Raji (cell line): ENCODE data around the gene FAM163B.

ENCODE experiments used
- POLR2A ChIP-seq: IDR thresholded peaks from 2 replicates; pipeline ENCODE4 v1.6.1; 2011; ENCODE audit warnings: low read depth, low read length, control low read depth; ENCODE audit not compliant: insufficient read depth

Gene FAM163B

DNA sequence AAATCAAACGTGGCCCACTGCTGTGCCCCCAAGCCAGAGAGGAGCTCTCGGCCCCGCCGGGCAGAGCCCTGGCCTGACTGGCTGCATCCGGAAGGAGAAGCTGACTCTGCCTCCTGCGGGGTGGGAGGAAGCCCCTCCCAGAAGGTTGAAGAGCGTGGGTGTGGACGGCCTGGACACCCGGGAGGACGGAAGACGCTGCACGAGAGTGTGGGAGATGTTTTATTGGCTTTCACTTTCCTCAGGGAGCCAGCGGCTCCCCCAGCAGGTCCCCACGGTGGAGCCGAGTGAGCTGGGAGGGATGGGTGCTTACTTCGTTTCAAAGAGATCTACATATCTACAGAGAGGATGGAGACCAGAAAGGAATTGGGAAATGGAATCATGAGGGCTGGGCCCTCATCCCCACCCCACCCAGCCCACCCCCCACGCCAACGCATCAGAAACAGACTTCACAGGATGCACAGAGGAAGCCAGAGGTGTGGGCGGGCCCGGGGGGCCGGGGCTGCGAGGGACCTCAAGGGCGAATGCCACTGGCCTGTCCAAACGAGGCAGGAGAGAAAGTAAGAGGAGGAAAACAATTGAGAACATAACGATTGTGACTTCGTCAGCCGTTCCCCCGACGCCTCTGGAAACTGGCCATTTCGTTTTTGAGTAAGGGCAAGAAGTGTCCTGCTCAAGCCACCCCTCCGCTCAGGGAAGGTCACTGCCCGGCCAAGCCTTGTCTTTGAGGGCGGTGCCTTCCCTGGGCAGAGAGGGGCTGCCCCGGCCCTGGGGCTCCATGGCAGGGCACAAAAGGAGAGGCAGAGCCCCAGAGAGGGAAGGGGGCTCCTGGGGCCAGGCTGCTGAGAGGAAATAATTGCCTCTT is 32.1 kb downstream of the FAM163B start:
- no peak for TF ChIP-seq POLR2A

- no peak for TF ChIP-seq POLR2A
These were observed 32.9 kb downstream of the FAM163B start for GRCh38 chr9:133576031-133576874.

- TF ChIP-seq POLR2A, result no peak
These were observed 33.8 kb downstream of the FAM163B start for GRCh38 chr9:133575186-133576030.

DNA sequence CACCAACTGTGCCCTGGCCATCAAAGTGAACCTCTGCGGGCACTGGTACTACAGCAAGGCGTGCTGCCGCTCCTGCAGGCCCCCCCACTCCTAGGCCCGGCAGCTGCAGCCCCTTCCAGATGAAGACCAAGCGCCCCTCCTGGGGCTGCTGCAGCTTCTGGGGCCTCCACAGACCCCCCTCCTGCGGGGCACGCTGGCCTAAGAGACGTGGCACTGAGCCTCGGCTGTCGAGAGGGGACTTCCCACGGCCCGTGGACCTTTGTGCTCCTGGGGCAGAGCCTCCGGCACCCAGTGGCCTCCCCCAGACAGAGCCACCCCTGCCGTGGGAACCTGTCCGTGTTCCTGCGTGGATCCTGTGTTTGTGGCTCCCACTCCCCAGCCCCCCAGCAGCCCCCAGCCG is 34.4 kb downstream of the FAM163B start:
- TF ChIP-seq POLR2A, result no peak

GRCh38 chr9:133573791-133574515 is 35.2 kb downstream of the FAM163B start:
- no peak for TF ChIP-seq POLR2A

GRCh38 chr9:133572821-133573361 is 36.3 kb downstream of the FAM163B start:
- TF ChIP-seq POLR2A, result no peak

GRCh38 chr9:133571896-133572595 is 37.1 kb downstream of the FAM163B start:
- no peak for TF ChIP-seq POLR2A

DNA sequence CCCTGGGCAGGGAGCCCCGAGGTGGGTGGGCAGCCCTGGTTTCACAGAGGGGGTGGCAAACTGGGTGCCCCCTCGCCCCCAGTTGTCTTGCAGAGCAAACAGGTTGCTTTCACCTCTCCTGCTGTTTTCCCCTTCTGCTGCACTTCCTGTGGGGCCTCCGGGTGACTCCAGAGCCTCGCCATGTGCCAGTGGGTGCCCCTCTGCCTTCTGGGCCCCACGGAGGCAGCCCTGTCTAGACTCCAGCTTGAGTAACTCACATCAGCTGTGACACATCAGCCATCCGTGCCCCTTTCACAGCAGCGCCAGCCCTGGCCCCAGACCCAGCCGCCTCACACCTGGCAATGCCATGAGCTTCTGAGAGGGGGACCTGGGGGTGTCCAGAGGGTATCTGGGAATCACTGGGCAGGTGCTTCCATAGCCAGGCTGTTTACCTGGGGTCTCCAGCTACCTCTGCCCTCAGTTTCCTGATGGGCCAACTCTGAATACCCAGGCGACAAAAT is 37.7 kb downstream of the FAM163B start:
- no peak for TF ChIP-seq POLR2A

- TF ChIP-seq POLR2A, result no peak
These were observed 38.5 kb downstream of the FAM163B start for GRCh38 chr9:133570691-133571080.

- no peak for TF ChIP-seq POLR2A
These were observed 39.1 kb downstream of the FAM163B start for GRCh38 chr9:133569891-133570690.

- no peak for TF ChIP-seq POLR2A
These were observed 39.9 kb downstream of the FAM163B start for GRCh38 chr9:133569121-133569785.

DNA sequence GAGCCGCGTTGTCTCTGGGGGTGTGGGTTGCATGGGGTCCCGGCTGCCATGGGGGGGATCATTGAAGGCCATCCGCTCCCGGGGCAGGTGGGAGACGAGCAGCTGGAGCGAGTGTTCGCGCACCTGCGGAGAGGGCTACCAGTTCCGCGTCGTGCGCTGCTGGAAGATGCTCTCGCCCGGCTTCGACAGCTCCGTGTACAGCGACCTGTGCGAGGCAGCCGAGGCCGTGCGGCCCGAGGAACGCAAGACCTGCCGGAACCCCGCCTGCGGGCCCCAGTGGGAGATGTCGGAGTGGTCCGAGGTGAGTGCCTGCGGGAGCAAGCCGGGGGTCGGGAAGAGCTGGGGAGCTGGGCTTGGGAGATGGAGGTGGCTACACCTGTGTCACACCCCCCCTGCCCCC is 41.0 kb downstream of the FAM163B start:
- no peak for TF ChIP-seq POLR2A
